NT2/D1 (cell line): Measurements from ENCODE around the gene LETM1.

Experiments
- SUZ12 ChIP-seq: IDR thresholded peaks from 2 replicates; pipeline ENCODE4 v1.6.1; 2011; ENCODE audit not compliant: insufficient read length, insufficient read depth; ENCODE audit errors: extremely low read depth
- YY1 ChIP-seq: IDR thresholded peaks from 2 replicates; pipeline ENCODE4 v1.6.1; 2011; ENCODE audit not compliant: insufficient read length, insufficient read depth
- ZNF274 ChIP-seq: IDR thresholded peaks from 2 replicates; pipeline ENCODE4 v1.6.1; 2011; ENCODE audit warnings: mild to moderate bottlenecking, low read depth, low read length

- TF ChIP-seq ZNF274 = no peak
- TF ChIP-seq YY1 = no peak
- no peak for TF ChIP-seq SUZ12
These were observed 79.3 kb downstream of the LETM1 start for GRCh38 chr4:1776521-1777161.
